RKO (cell line): Measurements from ENCODE around the gene FBXO27.
A peak's percentile ranks its signal among the peaks of the same experiment; 100 is the strongest.
"Not testable (repeated sequence)": the region's sequence is repeated elsewhere in the genome, so short reads cannot be mapped to it uniquely, and the experiment has no call there.

ENCODE experiments used
- DNase-seq: peaks from one replicate; pipeline ENCODE4 v3.0.0-alpha.2; 2016; ENCODE audit warnings: low spot score

FBXO27 gene

GRCh38 chr19:39038098-39038497, 5.7 kb upstream of the FBXO27 start:
- peak; percentile 24 for DNase-seq

- DNase-seq: no peak
Measured at GRCh38 chr19:39037194-39037593, 4.8 kb upstream of the FBXO27 start.

- DNase-seq: no peak
Measured at GRCh38 chr19:39036581-39036980, 4.2 kb upstream of the FBXO27 start.

DNA sequence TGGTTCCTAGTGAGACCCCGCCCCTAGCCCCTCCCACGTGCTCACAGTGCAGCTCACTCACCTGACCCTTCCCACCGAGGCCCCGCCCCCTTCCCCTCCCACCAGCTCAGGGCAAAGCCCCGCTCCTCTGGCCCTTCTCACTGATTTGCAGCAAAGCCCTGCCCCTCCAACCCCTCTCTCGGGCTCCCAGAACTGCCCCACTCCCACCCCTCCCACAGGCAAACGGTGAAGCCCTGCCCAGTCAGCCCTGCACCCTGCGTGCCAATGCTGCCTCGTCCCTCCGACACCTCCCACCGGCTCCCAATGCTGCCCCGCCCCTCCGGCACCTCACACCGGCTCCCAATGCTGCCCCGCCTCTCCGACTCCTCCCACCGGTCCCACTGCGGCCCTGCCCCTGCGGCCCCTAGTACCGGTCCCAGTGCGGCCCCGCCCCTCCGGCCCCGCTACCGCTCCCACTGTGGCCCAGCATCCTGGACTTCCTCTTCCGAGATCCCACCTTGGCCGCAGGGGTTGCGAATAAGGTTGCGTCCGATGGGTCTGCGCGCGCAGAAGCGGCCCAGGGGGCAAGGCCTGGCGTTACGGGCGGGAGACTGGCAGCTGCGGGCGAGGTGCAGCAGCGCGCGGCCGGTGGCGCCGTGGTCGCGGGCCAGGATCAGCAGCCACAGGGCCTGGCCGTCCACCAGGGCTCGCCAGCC, 834 bp downstream of the FBXO27 start:
- DNase-seq: no peak

GRCh38 chr19:39030854-39031367, 1.4 kb downstream of the FBXO27 start:
- DNase-seq: no peak

DNA sequence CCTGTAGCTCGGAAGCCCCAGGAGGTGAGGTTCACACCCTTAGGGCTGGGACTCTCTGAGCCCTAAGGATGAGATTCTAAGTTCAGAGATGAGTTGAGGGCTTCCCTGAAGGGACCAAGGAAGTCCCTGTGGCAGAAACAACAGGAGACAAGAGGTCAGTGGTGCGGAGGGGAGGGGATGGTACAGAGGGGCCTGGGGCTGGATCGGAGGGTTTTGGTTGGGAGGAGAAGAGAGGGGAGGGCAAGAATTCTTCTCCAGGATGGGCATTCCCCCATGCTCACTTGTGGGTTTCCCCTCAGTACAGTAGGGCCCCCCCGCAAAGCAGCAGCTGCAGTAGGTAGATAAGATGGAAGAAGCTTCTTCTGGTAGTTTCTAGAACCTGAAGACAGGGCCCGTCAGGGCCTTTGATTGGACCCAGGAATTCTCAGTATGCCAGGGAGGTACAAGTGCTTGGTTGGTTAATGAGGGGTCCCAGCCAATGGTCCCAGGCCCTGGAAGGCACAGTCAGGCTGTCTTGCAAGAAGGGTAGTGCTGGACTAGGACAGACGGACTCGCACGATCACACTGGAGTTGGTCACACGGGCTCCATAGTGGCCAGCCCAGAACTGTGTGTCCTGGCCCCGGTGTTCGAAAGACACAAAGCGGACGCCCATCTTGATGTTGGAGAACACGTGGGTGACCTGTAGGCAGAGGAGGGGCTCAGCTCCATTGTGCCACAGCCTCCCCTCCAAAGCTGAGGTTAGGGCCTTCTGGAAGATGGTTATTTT, 7.3 kb downstream of the FBXO27 start:
- no peak for DNase-seq

DNA sequence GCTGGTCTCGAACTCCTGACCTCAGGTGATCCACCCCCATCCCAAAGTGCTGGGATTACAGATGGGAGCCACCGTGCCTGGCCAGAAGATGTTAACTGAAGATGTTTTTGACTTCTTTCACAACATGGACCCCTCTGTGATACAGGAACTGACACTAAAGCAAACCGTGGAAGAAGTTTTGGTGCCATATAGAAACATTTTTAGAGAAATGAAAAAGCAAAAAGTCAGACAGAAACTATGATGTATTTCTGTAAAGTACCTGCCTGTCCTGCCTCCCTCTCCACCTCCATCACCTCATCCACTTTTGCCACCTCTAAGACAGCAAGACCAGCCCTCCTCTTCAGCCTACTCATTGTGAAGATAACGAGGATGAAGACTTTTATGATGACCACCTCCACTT, 11.3 kb downstream of the FBXO27 start:
- no peak for DNase-seq

DNA sequence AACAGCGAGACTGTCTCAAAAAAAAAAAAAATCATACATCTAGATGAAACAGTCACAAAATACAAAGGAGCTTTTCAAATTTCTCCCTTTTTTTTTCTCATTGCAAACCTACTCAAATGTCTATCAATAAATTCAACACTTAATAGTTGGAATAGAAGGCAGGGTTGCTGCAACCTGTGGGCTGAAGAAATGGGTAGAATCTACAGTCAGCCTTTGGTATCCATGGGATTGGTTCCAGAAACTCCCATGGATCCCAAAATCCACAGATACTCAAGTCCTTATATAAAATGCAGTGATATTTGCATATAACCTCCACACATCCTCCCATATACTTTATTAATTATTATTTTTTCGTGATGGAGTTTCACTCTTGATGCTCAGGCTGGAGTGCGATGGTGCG, 14.7 kb downstream of the FBXO27 start:
- DNase-seq: no peak

DNA sequence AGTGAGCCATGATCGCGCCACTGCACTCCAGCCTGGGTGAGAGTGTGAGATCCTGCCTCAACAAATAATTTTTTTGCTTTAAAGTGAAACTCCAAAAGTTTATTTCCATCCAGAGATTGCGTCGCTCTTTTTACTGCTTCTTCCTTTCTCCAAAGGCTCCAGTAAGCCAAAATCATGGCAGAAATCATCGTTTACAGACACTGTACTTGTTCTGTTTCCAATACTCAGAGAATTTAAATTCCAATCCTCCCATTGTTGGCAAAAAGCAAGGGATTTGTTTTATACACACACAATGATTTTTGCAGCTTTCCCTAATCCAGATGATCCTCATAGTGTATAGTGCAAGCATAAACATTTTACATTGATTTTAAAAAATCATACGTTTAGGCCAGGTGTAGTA, 15.3 kb downstream of the FBXO27 start:
- no peak for DNase-seq

DNA sequence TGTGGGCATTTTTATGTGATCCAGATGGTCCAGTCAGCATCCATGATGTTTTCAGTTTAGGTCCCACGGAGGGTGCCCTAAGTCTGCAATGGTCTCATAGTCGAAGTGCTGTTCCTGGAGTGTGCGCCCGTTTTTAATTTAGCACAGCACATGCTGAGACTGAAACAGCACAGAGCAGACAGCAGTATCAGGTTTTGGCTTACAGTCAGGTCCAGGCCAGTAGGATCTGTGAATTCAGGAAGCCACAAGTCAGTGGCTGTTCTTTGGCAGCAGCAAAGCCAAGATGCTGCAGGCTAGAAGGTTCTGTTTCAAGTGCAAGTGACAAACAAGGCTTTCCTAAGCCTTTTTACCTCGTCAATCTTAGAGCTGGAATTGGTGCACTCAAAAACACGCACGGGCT, 18.3 kb downstream of the FBXO27 start:
- no peak for DNase-seq

DNA sequence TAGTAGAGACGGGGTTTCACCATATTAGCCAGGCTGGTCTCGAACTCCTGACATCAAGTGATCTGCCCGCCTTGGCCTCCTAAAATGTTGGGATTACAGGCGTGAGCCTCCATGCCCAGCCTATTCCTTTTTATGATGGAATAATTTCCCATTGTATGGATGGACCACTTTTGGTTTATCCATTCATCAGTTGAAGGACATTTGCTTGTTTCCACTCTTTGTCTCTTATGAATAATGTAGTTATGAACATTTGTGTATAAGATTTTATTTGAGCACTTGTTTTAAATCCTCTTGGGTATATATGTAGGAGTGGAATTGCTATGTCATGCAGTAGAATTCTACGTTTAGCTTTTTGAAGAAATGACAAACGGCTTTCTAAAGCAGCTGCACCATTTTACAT, 23.3 kb downstream of the FBXO27 start:
- DNase-seq: no peak

GRCh38 chr19:39008137-39008536, 24.2 kb downstream of the FBXO27 start:
- DNase-seq: no peak

GRCh38 chr19:39007096-39007495, 25.3 kb downstream of the FBXO27 start:
- no peak for DNase-seq

DNA sequence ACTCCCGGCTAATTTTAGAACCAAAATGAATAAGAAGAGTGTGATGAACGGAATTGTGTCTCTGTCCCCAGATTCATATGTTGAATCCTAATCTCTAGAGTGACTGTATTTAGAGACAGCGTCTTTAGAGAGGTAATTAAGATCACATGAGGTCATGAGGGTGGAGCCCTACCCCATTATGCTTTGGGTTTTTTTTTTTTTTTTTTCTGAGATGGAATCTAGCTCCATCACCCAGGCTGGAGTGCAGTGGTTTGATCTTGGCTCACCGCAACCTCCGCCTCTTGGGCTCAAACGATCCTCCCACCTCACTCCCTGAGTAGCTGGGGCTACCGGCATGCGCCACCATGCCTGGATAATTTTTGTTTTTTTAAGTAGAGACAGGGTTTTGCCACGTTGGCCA, 27.9 kb downstream of the FBXO27 start:
- DNase-seq: no peak

GRCh38 chr19:39003796-39004195, 28.6 kb downstream of the FBXO27 start:
- no peak for DNase-seq

DNA sequence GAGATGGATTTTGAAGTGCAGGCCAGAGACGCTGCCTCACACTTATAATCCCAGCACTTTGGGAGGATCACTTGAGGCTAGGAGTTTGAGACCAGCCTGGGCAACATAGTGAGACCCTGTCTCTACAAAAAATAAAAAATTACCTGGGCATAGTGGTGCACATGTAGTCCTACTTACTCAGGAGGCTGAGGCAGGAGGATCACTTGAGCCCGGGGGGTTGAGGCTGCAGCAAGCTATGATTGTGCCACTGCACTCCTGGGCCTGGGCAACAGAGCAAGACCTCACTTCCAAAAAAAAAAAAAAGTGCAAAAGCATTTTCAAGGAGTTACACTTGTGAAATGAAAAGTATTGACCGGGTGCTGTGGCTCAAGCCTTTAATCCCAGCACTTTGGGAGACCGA, 29.2 kb downstream of the FBXO27 start:
- DNase-seq: no peak

- DNase-seq: no peak
Measured at GRCh38 chr19:39001041-39001440, 31.3 kb downstream of the FBXO27 start.

DNA sequence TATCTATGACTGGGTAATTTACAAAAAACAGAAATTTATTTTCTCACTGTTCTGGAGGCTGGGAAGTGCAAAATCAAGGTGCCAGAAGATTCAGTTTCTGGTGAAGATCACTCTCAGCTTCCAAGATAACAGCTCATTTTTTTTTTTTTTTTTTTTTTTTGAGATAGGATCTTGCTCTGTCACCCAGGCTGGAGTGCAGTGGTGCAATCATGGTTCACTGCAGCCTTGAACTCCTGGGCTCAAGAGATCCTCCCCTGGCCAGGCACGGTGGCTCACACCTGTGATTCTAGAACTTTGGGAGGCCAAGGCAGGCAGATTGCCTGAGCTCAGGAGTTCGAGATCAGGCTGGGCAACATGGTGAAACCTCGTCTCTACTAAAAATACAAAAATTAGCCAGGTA, 34.8 kb downstream of the FBXO27 start:
- not testable (repeated sequence) for DNase-seq

DNA sequence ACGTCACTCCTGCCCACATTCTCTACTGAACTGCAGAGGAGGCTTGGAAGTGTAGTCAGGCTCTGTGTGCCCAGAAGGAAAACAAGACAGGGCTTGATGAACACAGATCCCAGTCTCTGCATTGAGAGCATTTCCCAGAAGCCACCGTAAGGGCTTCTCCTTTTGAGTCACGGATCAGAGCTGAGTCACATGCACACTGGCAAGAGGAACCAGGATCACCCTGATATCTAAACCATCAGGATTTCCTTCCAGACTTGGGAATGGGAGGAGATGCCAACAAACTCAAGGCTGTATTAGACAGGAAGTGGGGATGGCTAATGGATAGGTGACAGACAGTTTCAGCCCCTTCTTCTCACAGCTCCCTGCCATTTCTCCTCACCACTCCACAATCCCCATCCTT, 39.1 kb downstream of the FBXO27 start:
- DNase-seq: peak; percentile 74

DNA sequence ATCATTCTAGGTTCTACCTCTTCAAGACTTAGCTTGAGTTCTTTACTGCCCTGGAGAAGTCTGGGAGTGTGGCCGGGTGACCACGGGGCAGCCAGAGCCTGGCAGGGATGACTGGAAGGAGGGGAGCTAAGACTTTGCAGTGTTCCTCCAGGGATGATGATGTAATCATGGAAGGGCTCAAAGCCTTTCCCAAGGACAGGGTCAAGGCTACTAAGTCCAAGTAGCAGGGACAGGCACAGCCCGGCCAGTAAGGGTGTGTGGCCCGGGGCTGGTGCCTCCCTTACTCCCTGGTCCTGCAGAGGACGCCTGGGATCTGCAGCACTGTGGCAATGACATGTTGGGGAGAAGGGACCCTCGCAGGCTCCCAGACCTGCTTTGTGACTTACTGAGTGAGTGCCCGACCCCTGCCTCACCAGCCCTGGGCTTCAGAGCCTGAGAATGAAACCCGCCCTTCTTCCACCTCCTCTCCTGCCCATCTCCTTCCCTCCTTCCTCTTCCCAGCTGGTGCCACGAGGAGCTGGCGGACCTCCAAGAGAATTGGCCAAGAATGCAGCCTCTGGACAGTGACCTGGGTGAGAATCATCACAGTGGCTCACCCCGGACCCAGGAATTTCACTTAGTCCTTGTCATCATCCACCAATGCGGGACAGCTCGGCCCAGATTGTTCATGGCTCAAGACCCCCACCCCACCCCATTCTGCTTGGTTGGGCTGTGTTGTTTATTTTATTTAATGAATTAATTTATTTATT, 41.2 kb downstream of the FBXO27 start:
- no peak for DNase-seq

- DNase-seq: not testable (repeated sequence)
Measured at GRCh38 chr19:38989614-38990013, 42.7 kb downstream of the FBXO27 start.

- DNase-seq: no peak
Measured at GRCh38 chr19:38989066-38989605, 43.2 kb downstream of the FBXO27 start.

DNA sequence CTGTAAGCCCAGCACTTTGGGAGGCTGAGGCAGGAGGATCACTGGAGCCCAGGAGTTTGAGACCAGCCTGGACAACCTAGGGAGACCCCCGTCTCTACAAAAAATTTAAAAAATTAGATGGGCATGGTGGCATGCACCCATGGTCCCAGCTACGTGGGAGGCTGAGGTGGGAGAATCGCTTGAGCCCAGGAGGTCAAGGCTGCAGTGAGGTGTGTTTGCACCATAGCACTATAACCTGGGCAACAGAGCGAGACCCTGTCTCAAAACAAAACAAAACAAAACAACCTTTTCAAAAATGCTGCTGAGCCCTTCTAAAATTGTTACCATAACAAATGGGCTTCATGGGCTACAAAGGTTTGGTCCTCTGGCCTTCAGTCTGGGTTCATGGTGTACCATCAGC, 43.7 kb downstream of the FBXO27 start:
- not testable (repeated sequence) for DNase-seq
